Neural progenitor cell (in vitro differentiated cells): ENCODE data around the gene ARHGEF39. TPM values are rescaled to one million over a fixed set of nuclear protein-coding genes. Genes with fewer than 3 reads are reported as not detected.
A peak's percentile ranks its signal among the peaks of the same experiment; 100 is the strongest.

Experiments
- DNase-seq: peaks from one replicate; pipeline ENCODE4 v3.0.0-alpha.2; 2016; ENCODE audit warnings: low spot score
- H2AFZ ChIP-seq: fragments of 200-600 bp; sonication (generic); replicated peaks from 2 replicates; pipeline ENCODE4 v1.6.1; 2016; ENCODE audit warnings: antibody characterized with exemption
- H3F3A ChIP-seq: fragments of 200-600 bp; sonication (generic); 2 replicates; pipeline ENCODE4 v1.6.1; 2016; ENCODE audit warnings: antibody characterized with exemption, low read depth
- H3K27ac ChIP-seq: fragments of 200-600 bp; sonication (generic); 2 replicates; pipeline ENCODE4 v1.5.1; 2016; ENCODE audit warnings: mild to moderate bottlenecking
- H3K27me3 ChIP-seq: fragments of 200-600 bp; sonication (generic); 2 replicates; pipeline ENCODE4 v1.6.1; 2016; ENCODE audit warnings: mild to moderate bottlenecking, moderate library complexity
- H3K36me3 ChIP-seq: fragments of 200-600 bp; sonication (generic); 2 replicates; pipeline ENCODE4 v1.5.1; 2016
- H3K4me1 ChIP-seq: fragments of 200-600 bp; sonication (generic); 2 replicates; pipeline ENCODE4 v1.6.1; 2016; ENCODE audit warnings: mixed run types
- H3K4me2 ChIP-seq: fragments of 200-600 bp; sonication (generic); 2 replicates; pipeline ENCODE4 v1.6.1; 2016
- H3K4me3 ChIP-seq: fragments of 200-600 bp; sonication (generic); 2 replicates; pipeline ENCODE4 v1.5.1; 2016
- H3K79me2 ChIP-seq: fragments of 200-600 bp; sonication (generic); 2 replicates; pipeline ENCODE4 v1.6.1; 2016; ENCODE audit warnings: low read depth
- H3K9ac ChIP-seq: fragments of 200-600 bp; sonication (generic); 2 replicates; pipeline ENCODE4 v1.6.1; 2016
- H3K9me3 ChIP-seq: fragments of 200-600 bp; sonication (generic); 2 replicates; pipeline ENCODE4 v1.5.1; 2016; ENCODE audit warnings: low read depth
- H4K20me1 ChIP-seq: fragments of 200-600 bp; sonication (generic); 2 replicates; pipeline ENCODE4 v1.6.1; 2016; ENCODE audit warnings: low read depth
- H3K27ac Mint-ChIP-seq: 3 replicates; pipeline ENCODE4 v1.8.0; 2021; ENCODE audit warnings: mixed read lengths
- H3K27me3 Mint-ChIP-seq: 2 replicates; pipeline ENCODE4 v1.8.0; 2022; ENCODE audit warnings: low read depth, mild to moderate bottlenecking, inconsistent platforms, moderate library complexity, mixed read lengths; ENCODE audit not compliant: insufficient read depth
- H3K36me3 Mint-ChIP-seq: 3 replicates; pipeline ENCODE4 v1.8.0; 2021; ENCODE audit warnings: mixed read lengths
- H3K4me1 Mint-ChIP-seq: 3 replicates; pipeline ENCODE4 v1.8.0; 2021; ENCODE audit warnings: mixed read lengths
- H3K4me3 Mint-ChIP-seq: 3 replicates; pipeline ENCODE4 v1.8.0; 2021; ENCODE audit warnings: mild to moderate bottlenecking, moderate library complexity, mixed read lengths
- H3K9me3 Mint-ChIP-seq: 3 replicates; pipeline ENCODE4 v1.8.0; 2020; ENCODE audit warnings: mixed read lengths
- EZH2 ChIP-seq: fragments of 200-600 bp; sonication (generic); IDR thresholded peaks from 2 replicates; pipeline ENCODE4 v1.6.1; 2017; ENCODE audit warnings: antibody characterized with exemption, mild to moderate bottlenecking, moderate library complexity
- EZH2phosphoT487 ChIP-seq: fragments of 200-600 bp; sonication (generic); IDR thresholded peaks from 2 replicates; pipeline ENCODE4 v1.6.1; 2017; ENCODE audit warnings: antibody characterized with exemption
- total RNA-seq: library from RNA; depleted of rRNA; stranded (reverse); fragments of >200 nt; gene quantifications from 2 replicates; pipeline ENCODE4 v1.2.3, GENCODE V29; 2015; ENCODE audit warnings: low replicate concordance
- TF ChIP-seq, protein P1 (sequence below): fragments of 200-600 bp; sonication (generic); IDR thresholded peaks from 2 replicates; pipeline ENCODE4 v1.5.1; 2017; ENCODE audit warnings: antibody characterized with exemption, mild to moderate bottlenecking

ARHGEF39 gene, protein sequence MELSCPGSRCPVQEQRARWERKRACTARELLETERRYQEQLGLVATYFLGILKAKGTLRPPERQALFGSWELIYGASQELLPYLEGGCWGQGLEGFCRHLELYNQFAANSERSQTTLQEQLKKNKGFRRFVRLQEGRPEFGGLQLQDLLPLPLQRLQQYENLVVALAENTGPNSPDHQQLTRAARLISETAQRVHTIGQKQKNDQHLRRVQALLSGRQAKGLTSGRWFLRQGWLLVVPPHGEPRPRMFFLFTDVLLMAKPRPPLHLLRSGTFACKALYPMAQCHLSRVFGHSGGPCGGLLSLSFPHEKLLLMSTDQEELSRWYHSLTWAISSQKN
- total RNA-seq, result 13.2 and 31.9 TPM in 2 replicates

DNA sequence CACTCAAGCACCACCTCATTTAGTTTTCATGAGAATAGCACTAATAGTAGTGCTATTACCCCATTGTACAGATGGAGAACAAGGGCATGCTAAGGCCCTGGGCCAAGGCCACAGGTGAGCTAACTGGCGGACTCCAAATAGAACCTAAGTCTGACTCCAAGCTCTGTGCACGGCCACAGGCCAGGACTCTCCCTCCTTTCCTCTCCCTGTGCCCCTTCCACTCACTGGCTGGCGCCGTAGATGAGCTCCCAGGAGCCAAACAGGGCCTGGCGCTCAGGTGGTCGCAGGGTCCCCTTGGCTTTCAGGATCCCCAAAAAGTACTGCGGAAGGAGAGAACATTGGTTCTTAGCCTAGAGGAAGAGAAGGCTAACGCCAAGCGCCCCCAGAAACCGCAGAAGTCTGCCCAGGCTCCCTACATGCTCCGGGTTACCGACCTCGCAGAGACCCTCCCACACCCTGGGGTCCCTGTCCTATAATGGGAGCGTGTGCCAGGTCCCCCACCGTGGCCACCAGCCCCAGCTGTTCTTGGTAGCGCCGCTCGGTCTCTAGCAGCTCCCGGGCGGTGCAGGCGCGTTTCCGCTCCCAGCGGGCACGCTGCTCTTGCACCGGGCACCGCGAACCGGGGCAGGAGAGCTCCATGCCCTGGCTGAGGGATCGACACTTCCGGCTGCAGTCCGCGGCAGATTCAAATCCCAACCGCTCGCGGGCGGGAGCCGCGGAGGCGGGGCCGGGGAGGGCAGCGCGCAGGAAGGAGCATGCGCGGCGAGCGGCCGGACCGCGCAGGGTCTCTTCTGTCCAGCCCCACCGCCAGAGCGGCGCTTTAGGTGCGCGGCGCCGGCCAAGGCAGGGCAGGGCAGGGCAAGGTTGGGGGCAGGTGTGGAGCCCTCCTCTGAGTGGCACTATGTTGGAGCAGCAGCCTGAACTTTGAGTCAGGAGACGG lies at the start of gene ARHGEF39:
ARHGEF39 (minus strand) TSS at position 665 of the 940 bp plus-strand sequence; CDS start at position 639, 26 bp downstream.
- peaks cover 39% of the 10 kb centered on the region for H3K4me1 Mint-ChIP-seq

DNA sequence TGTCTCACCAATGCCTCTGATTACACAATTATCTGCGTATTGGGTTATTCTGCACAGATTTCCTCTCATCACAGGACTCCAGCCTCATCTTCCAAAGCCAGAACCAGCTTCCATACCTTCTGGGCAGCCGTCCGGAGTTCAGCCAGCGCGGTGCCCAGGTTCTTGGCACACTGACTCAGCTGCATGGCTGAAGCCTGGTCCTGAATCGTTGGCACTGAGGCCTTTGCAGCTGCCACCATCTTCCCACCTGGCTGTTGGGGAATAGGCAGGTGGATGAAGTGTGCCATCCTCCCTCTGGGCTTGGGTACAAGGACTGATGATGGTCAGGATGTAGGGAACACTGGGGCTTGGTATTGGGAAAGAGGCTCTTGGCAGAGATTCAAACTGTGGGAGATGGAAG lies 49.1 kb upstream of the ARHGEF39 start:
- H3K79me2 ChIP-seq, result no peaks in the 10 kb centered on the region

More for the DNA sequence above, at the start of gene ARHGEF39:
- H3K27me3 Mint-ChIP-seq, result peaks cover 7% of the 10 kb centered on the region
- Histone ChIP-seq H3K4me2 (peak within 1 kb of the TSS; percentile 100), H3K4me1 (peaks cover 14% of the 10 kb centered on the region), H2AFZ (peak within 1 kb of the TSS; percentile 38), H4K20me1 (peaks cover 2% of the 10 kb centered on the region), H3K27me3 (no peaks in the 10 kb centered on the region), H3K4me3 (peak within 1 kb of the TSS; percentile 78), H3K79me2 (peaks cover 21% of the 10 kb centered on the region), H3K27ac (no peak within 1 kb of the TSS), H3K36me3 (no peaks in the 10 kb centered on the region), H3K9me3 (no peaks in the 10 kb centered on the region), H3F3A (peaks cover 22% of the 10 kb centered on the region), H3K9ac (peak within 1 kb of the TSS; percentile 43)
- H3K27ac Mint-ChIP-seq, result no peak within 1 kb of the TSS
- H3K9me3 Mint-ChIP-seq, result no peaks in the 10 kb centered on the region
- peak within 1 kb of the TSS; percentile 85 for H3K4me3 Mint-ChIP-seq
- TF ChIP-seq EZH2phosphoT487 (no peak), EZH2 (no peak)
- TF ChIP-seq, protein P1, sequence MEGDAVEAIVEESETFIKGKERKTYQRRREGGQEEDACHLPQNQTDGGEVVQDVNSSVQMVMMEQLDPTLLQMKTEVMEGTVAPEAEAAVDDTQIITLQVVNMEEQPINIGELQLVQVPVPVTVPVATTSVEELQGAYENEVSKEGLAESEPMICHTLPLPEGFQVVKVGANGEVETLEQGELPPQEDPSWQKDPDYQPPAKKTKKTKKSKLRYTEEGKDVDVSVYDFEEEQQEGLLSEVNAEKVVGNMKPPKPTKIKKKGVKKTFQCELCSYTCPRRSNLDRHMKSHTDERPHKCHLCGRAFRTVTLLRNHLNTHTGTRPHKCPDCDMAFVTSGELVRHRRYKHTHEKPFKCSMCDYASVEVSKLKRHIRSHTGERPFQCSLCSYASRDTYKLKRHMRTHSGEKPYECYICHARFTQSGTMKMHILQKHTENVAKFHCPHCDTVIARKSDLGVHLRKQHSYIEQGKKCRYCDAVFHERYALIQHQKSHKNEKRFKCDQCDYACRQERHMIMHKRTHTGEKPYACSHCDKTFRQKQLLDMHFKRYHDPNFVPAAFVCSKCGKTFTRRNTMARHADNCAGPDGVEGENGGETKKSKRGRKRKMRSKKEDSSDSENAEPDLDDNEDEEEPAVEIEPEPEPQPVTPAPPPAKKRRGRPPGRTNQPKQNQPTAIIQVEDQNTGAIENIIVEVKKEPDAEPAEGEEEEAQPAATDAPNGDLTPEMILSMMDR, result peak; percentile 53
- peak; percentile 94 for DNase-seq
- peaks cover 21% of the 10 kb centered on the region for H3K36me3 Mint-ChIP-seq

DNA sequence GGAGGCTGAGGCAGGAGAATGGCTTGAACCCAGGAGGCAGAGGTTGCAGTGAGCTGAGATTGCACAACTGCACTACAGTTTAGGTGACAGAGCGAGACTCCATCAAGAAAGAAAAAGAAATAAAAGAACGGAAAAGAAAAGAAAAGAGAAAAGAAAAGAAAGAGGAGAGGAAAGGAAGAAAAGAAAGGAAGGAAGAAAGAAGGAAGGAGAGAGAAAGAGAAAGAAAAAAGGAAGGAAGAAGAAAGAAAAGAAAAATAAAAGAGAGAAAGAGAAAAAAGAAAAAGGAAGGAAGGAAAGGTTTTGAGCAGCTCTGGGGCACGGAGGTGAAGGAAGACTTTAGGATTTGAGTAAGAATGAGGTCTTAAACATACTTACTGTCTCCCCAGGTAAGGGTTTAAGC lies 48.6 kb upstream of the ARHGEF39 start:
- H3K4me3 Mint-ChIP-seq, result no peak overlapping the region

More for the DNA sequence above, 49.1 kb upstream of the ARHGEF39 start:
- H3K27ac Mint-ChIP-seq, result no peak overlapping the region
- Histone ChIP-seq H3K9me3 (no peaks in the 10 kb centered on the region), H3K9ac (no peak overlapping the region), H3K36me3 (no peaks in the 10 kb centered on the region), H3F3A (no peaks in the 10 kb centered on the region), H3K27me3 (no peaks in the 10 kb centered on the region), H4K20me1 (no peaks in the 10 kb centered on the region), H2AFZ (no peak overlapping the region), H3K4me1 (no peaks in the 10 kb centered on the region), H3K4me3 (no peak overlapping the region), H3K4me2 (no peak overlapping the region), H3K27ac (no peak overlapping the region)
- H3K4me1 Mint-ChIP-seq, result no peaks in the 10 kb centered on the region
- TF ChIP-seq EZH2phosphoT487, result no peak
- TF ChIP-seq EZH2, result no peak
- TF ChIP-seq, protein P1, result no peak
- no peak for DNase-seq
- H3K27me3 Mint-ChIP-seq, result peaks cover 6% of the 10 kb centered on the region
- no peaks in the 10 kb centered on the region for H3K9me3 Mint-ChIP-seq
- no peak overlapping the region for H3K4me3 Mint-ChIP-seq
- peaks cover 54% of the 10 kb centered on the region for H3K36me3 Mint-ChIP-seq

More for the DNA sequence above, 48.6 kb upstream of the ARHGEF39 start:
- Histone ChIP-seq H3K4me2 (no peak overlapping the region), H3K9me3 (no peaks in the 10 kb centered on the region), H3K36me3 (no peaks in the 10 kb centered on the region), H4K20me1 (no peaks in the 10 kb centered on the region), H3K79me2 (no peaks in the 10 kb centered on the region), H3K9ac (no peak overlapping the region), H3K4me1 (no peaks in the 10 kb centered on the region), H3K4me3 (no peak overlapping the region), H3F3A (no peaks in the 10 kb centered on the region), H2AFZ (no peak overlapping the region), H3K27me3 (no peaks in the 10 kb centered on the region), H3K27ac (no peak overlapping the region)
- TF ChIP-seq, protein P1, result no peak
- no peak for TF ChIP-seq EZH2phosphoT487
- no peak for DNase-seq
- Mint-ChIP-seq H3K27ac (no peak overlapping the region), H3K9me3 (no peaks in the 10 kb centered on the region), H3K27me3 (peaks cover 6% of the 10 kb centered on the region), H3K4me1 (no peaks in the 10 kb centered on the region), H3K36me3 (peaks cover 55% of the 10 kb centered on the region)
